H1 (cell line): ENCODE results near the gene FAAP100. TPM values are rescaled to one million over a fixed set of nuclear protein-coding genes. Genes with fewer than 3 reads are reported as not detected.

Source experiments
- CEBPB ChIP-seq: IDR thresholded peaks from 2 replicates; pipeline ENCODE4 v1.6.1; 2012; ENCODE audit warnings: low read depth, low read length
- E2F6 ChIP-seq: IDR thresholded peaks from 2 replicates; pipeline ENCODE4 v1.6.1; 2012; ENCODE audit warnings: inconsistent platforms
- KDM1A ChIP-seq: fragments of 200-600, 300-600 bp; sonication (generic); IDR thresholded peaks from 2 replicates; pipeline ENCODE4 v1.7.1; 2016; ENCODE audit warnings: mild to moderate bottlenecking, low read length, borderline replicate concordance
- TCF12 ChIP-seq: IDR thresholded peaks from 2 replicates; pipeline ENCODE4 v1.6.1; 2011; ENCODE audit warnings: low read depth, mild to moderate bottlenecking, low read length
- polyA plus RNA-seq, 7 experiments: library from polyadenylated mRNA; depleted of rRNA in 3 of 7; stranded (reverse) in 5 of 7; unstranded in 2 of 7; fragments of >200 nt in 5 of 7; fragments of 200-250 nt in 2 of 7; gene quantifications; 1 replicate in 5 of 7; 2 replicates in 1 of 7; 4 replicates in 1 of 7; pipeline versions ENCODE4 v1.2.1 to v1.2.3, GENCODE V29; 2011 to 2013; ENCODE audit warnings: missing spikeins in 2 of 7, mixed read lengths in 2 of 7
- total RNA-seq: library from RNA; stranded (reverse); fragmentation: NEBNext Ultra II Directional; extraction: Animal tissue kit (Norgen Biotek cat#: 25700); gene quantifications from 2 replicates; pipeline ENCODE4 v1.2.1, GENCODE V29; 2021

FAAP100 gene
- total and polyA plus RNA-seq, 2 of the 8 experiments (the other 6 are each of a cell fraction or from before 2014, with no cell fraction given), result 23.2 to 41.8 TPM

DNA sequence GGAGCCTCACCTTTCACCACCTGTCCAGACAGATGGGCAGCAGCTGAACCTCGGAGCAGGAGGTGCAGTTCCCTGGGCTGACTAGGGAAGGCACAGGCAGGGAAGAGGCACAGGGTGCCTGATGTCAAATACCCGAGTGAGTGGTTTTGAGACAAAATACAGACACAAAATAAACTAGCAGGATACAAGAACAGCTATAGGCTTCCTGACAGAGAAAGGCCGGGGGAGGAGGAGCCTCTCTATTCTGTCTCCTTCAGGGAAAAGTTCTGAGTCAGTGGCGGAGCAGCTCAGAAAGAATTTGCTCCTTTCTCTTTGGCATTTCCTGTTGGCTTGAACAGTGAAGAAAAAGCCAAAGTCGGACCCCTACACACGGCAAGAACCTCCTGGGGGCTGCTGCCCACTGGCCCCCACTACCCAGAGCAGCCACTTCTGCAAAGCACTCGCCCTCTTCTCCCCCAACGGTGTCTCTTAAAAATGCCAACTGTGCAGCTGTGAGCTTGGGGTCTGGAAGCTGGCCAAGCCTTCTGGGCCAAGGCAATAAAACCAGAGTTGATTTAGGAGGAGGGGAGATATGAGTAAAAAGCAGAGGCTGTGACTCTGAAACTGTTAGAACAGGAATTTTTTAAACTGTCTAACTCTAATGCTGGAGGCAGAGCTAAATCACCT, 14.4 kb upstream of the FAAP100 start (continued):
- no peak for TF ChIP-seq E2F6
- no peak for TF ChIP-seq TCF12
- TF ChIP-seq KDM1A, result no peak
- TF ChIP-seq CEBPB, result no peak
